GM19463 (cell line): Measurements from ENCODE around the gene GABRQ.

Source experiments
- ATAC-seq: cut with Tn5 transposase; IDR thresholded peaks from one replicate; pipeline ENCODE4 v1.9.1; 2021; ENCODE audit warnings: mild to moderate bottlenecking, moderate library complexity; ENCODE audit not compliant: unreplicated experiment

Gene GABRQ

GRCh38 chrX:152637649-152638442 lies at the start of gene GABRQ:
Gene GABRQ, plus strand, starts transcription at chrX:152637895. Its CDS starts 308 bp downstream, at chrX:152638203.
- no peak for ATAC-seq

- no peak for ATAC-seq
These were observed 49.5 kb upstream of the GABRQ start for GRCh38 chrX:152588206-152588605.

GRCh38 chrX:152600853-152601633 lies 36.7 kb upstream of the GABRQ start:
- ATAC-seq = no peak

- ATAC-seq = no peak
These were observed 35.7 kb upstream of the GABRQ start for GRCh38 chrX:152601848-152602616.

- ATAC-seq = no peak
These were observed 22.9 kb upstream of the GABRQ start for GRCh38 chrX:152614791-152615190.

- no peak for ATAC-seq
These were observed 17.8 kb upstream of the GABRQ start for GRCh38 chrX:152619897-152620296.

- ATAC-seq = peak; percentile 58
These were observed 5.1 kb upstream of the GABRQ start for GRCh38 chrX:152632445-152633097.

- ATAC-seq = peak; percentile 59
These were observed 1.8 kb upstream of the GABRQ start for GRCh38 chrX:152635941-152636340.

GRCh38 chrX:152638443-152638904 lies 779 bp downstream of the GABRQ start:
- no peak for ATAC-seq

- ATAC-seq = no peak
These were observed 1.7 kb downstream of the GABRQ start for GRCh38 chrX:152639426-152639825.

- ATAC-seq = no peak
These were observed 2.5 kb downstream of the GABRQ start for GRCh38 chrX:152640034-152640818.

- ATAC-seq = no peak
These were observed 3.7 kb downstream of the GABRQ start for GRCh38 chrX:152641256-152641875.

GRCh38 chrX:152641996-152642395 lies 4.3 kb downstream of the GABRQ start:
- peak; percentile 59 for ATAC-seq

- ATAC-seq = no peak
These were observed 5.4 kb downstream of the GABRQ start for GRCh38 chrX:152642931-152643564.

GRCh38 chrX:152646961-152647360 lies 9.3 kb downstream of the GABRQ start:
- no peak for ATAC-seq

GRCh38 chrX:152647978-152648377 lies 10.3 kb downstream of the GABRQ start:
- ATAC-seq = no peak

- ATAC-seq = no peak
These were observed 14.4 kb downstream of the GABRQ start for GRCh38 chrX:152652060-152652459.

GRCh38 chrX:152652467-152652866 lies 14.8 kb downstream of the GABRQ start:
- ATAC-seq = no peak

- ATAC-seq = no peak
These were observed 18.4 kb downstream of the GABRQ start for GRCh38 chrX:152656087-152656486.
